Neural cell (in vitro differentiated cells): Measurements from ENCODE around the gene PPP2CA. TPM values are rescaled to one million over a fixed set of nuclear protein-coding genes. Genes with fewer than 3 reads are reported as not detected.
"Not testable (repeated sequence)": the region's sequence is repeated elsewhere in the genome, so short reads cannot be mapped to it uniquely, and the experiment has no call there.

Experiments used
- H2AFZ ChIP-seq: fragments of 200-600, 300-800 bp; sonication (generic), shearing (Covaris generic); 2 replicates; pipeline ENCODE4 v1.6.0; 2014; ENCODE audit warnings: low read depth, mild to moderate bottlenecking, antibody characterized with exemption, low read length, moderate library complexity
- H3F3A ChIP-seq: fragments of 200-600 bp; shearing (Covaris generic); 2 replicates; pipeline ENCODE4 v1.6.1; 2016; ENCODE audit warnings: mild to moderate bottlenecking, moderate library complexity, mixed read lengths, antibody characterized with exemption, low read length; ENCODE audit not compliant: insufficient read depth, poor library complexity, severe bottlenecking
- H3K27ac ChIP-seq: fragments of 200-600, 300-800 bp; sonication (generic), shearing (Covaris generic); 2 replicates; pipeline ENCODE4 v1.5.1; 2014; ENCODE audit warnings: mild to moderate bottlenecking, low read length, moderate library complexity
- H3K27me3 ChIP-seq: fragments of 300-800, 200-600 bp; sonication (generic), shearing (Covaris generic); 2 replicates; pipeline ENCODE4 v1.6.0; 2014; ENCODE audit warnings: mild to moderate bottlenecking, low read depth, low read length, moderate library complexity; ENCODE audit not compliant: insufficient read depth
- H3K36me3 ChIP-seq: fragments of 300-800, 200-600 bp; sonication (generic), shearing (Covaris generic); 2 replicates; pipeline ENCODE4 v1.5.1; 2014; ENCODE audit warnings: mild to moderate bottlenecking, antibody characterized with exemption, low read length, moderate library complexity; ENCODE audit not compliant: insufficient read depth
- H3K4me2 ChIP-seq: fragments of 300-800, 200-600 bp; sonication (generic), shearing (Covaris generic); 2 replicates; pipeline ENCODE4 v1.6.0; 2014; ENCODE audit warnings: mild to moderate bottlenecking, low read length
- H3K4me3 ChIP-seq: fragments of 300-800, 200-600 bp; sonication (generic), shearing (Covaris generic); 2 replicates; pipeline ENCODE4 v1.5.1; 2014; ENCODE audit warnings: mild to moderate bottlenecking, low read length, moderate library complexity
- H3K79me2 ChIP-seq: fragments of 200-600 bp; shearing (Covaris generic); replicated peaks from 2 replicates; pipeline ENCODE4 v1.6.0; 2014; ENCODE audit warnings: mild to moderate bottlenecking, low read length, moderate library complexity; ENCODE audit not compliant: insufficient read depth
- H3K9ac ChIP-seq: fragments of 300-800, 200-600 bp; sonication (generic), shearing (Covaris generic); 2 replicates; pipeline ENCODE4 v1.6.1; 2016; ENCODE audit warnings: mild to moderate bottlenecking, low read length, mixed read lengths
- H3K9me2 ChIP-seq: fragments of 200-600 bp; shearing (Covaris generic); 2 replicates; pipeline ENCODE4 v1.6.1; 2016; ENCODE audit warnings: mild to moderate bottlenecking, low read length, mixed read lengths; ENCODE audit not compliant: insufficient read depth
- H3K9me3 ChIP-seq: fragments of 200-600, 300-800 bp; sonication (generic), shearing (Covaris generic); 2 replicates; pipeline ENCODE4 v1.6.1; 2016; ENCODE audit warnings: mild to moderate bottlenecking, mixed run types, low read length, moderate library complexity, mixed read lengths
- H4K20me1 ChIP-seq: fragments of 200-600 bp; shearing (Covaris generic); 2 replicates; pipeline ENCODE4 v1.6.1; 2016; ENCODE audit warnings: mild to moderate bottlenecking, mixed run types; ENCODE audit not compliant: insufficient read depth
- EP300 ChIP-seq: fragments of 450-650 bp; conservative IDR thresholded peaks from 2 replicates; pipeline ENCODE4 v1.6.1; 2014; ENCODE audit warnings: antibody characterized with exemption, mild to moderate bottlenecking, moderate library complexity; ENCODE audit not compliant: poor library complexity, severe bottlenecking
- EZH2 ChIP-seq: fragments of 200-600, 300-800 bp; shearing (Covaris generic), sonication (generic); IDR thresholded peaks from 2 replicates; pipeline ENCODE4 v1.6.1; 2014; ENCODE audit warnings: antibody characterized with exemption, low read length, borderline replicate concordance, mild to moderate bottlenecking; ENCODE audit not compliant: insufficient read depth, poor library complexity, severe bottlenecking
- MXI1 ChIP-seq: fragments of 450-650 bp; conservative IDR thresholded peaks from 2 replicates; pipeline ENCODE4 v1.6.1; 2014; ENCODE audit warnings: antibody characterized with exemption, mild to moderate bottlenecking; ENCODE audit not compliant: poor library complexity, severe bottlenecking
- POLR2AphosphoS5 ChIP-seq: IDR thresholded peaks from 2 replicates; pipeline ENCODE4 v1.6.1; 2012
- RAD21 ChIP-seq: fragments of 450-650 bp; conservative IDR thresholded peaks from 2 replicates; pipeline ENCODE4 v1.6.1; 2014; ENCODE audit warnings: antibody characterized with exemption, mild to moderate bottlenecking, moderate library complexity
- SMC3 ChIP-seq: fragments of 450-650 bp; conservative IDR thresholded peaks from 2 replicates; pipeline ENCODE4 v1.6.1; 2014; ENCODE audit warnings: antibody characterized with exemption, mild to moderate bottlenecking, moderate library complexity; ENCODE audit not compliant: poor library complexity
- TAF1 ChIP-seq: IDR thresholded peaks from 2 replicates; pipeline ENCODE4 v1.6.1; 2012; ENCODE audit warnings: low read depth
- polyA plus RNA-seq: library from polyadenylated mRNA; depleted of rRNA; stranded (reverse); fragments of >200 nt; gene quantifications from 2 replicates; pipeline ENCODE4 v1.2.3, GENCODE V29; 2014
- TF ChIP-seq, protein P1 (sequence below): fragments of 450-650 bp; IDR thresholded peaks from 2 replicates; pipeline ENCODE4 v1.5.1; 2014; ENCODE audit warnings: antibody characterized with exemption, mild to moderate bottlenecking, moderate library complexity; ENCODE audit not compliant: poor library complexity, severe bottlenecking
- TF ChIP-seq, protein P2 (sequence below): IDR thresholded peaks from 2 replicates; pipeline ENCODE4 v1.6.1; 2012; ENCODE audit warnings: borderline replicate concordance

The PPP2CA gene
- polyA plus RNA-seq, 1 donor from 2014 or later, result 251 TPM

GRCh38 chr5:134215757-134216156, 10.1 kb downstream of the PPP2CA start:
- Histone ChIP-seq H3K4me3 (no peak overlapping the region), H3F3A (no peaks in the 10 kb centered on the region), H3K79me2 (peaks cover 96% of the 10 kb centered on the region), H3K9ac (no peak overlapping the region), H3K36me3 (no peaks in the 10 kb centered on the region), H3K27me3 (no peaks in the 10 kb centered on the region), H3K9me2 (no peaks in the 10 kb centered on the region), H4K20me1 (no peaks in the 10 kb centered on the region), H3K9me3 (no peaks in the 10 kb centered on the region), H3K27ac (no peak overlapping the region), H3K4me2 (no peak overlapping the region), H2AFZ (no peak overlapping the region)
- TF ChIP-seq, protein P1, sequence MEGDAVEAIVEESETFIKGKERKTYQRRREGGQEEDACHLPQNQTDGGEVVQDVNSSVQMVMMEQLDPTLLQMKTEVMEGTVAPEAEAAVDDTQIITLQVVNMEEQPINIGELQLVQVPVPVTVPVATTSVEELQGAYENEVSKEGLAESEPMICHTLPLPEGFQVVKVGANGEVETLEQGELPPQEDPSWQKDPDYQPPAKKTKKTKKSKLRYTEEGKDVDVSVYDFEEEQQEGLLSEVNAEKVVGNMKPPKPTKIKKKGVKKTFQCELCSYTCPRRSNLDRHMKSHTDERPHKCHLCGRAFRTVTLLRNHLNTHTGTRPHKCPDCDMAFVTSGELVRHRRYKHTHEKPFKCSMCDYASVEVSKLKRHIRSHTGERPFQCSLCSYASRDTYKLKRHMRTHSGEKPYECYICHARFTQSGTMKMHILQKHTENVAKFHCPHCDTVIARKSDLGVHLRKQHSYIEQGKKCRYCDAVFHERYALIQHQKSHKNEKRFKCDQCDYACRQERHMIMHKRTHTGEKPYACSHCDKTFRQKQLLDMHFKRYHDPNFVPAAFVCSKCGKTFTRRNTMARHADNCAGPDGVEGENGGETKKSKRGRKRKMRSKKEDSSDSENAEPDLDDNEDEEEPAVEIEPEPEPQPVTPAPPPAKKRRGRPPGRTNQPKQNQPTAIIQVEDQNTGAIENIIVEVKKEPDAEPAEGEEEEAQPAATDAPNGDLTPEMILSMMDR, result no peak

GRCh38 chr5:134211263-134212031, 14.4 kb downstream of the PPP2CA start:
- peaks cover 20% of the 10 kb centered on the region for H4K20me1 ChIP-seq
- not testable (repeated sequence) for H3K4me2 ChIP-seq, H2AFZ ChIP-seq, H3K27me3 ChIP-seq, H3K36me3 ChIP-seq, H3K4me3 ChIP-seq, H3K9ac ChIP-seq, H3K9me3 ChIP-seq, H3F3A ChIP-seq, H3K27ac ChIP-seq, H3K9me2 ChIP-seq
- peaks cover 98% of the 10 kb centered on the region for H3K79me2 ChIP-seq

DNA sequence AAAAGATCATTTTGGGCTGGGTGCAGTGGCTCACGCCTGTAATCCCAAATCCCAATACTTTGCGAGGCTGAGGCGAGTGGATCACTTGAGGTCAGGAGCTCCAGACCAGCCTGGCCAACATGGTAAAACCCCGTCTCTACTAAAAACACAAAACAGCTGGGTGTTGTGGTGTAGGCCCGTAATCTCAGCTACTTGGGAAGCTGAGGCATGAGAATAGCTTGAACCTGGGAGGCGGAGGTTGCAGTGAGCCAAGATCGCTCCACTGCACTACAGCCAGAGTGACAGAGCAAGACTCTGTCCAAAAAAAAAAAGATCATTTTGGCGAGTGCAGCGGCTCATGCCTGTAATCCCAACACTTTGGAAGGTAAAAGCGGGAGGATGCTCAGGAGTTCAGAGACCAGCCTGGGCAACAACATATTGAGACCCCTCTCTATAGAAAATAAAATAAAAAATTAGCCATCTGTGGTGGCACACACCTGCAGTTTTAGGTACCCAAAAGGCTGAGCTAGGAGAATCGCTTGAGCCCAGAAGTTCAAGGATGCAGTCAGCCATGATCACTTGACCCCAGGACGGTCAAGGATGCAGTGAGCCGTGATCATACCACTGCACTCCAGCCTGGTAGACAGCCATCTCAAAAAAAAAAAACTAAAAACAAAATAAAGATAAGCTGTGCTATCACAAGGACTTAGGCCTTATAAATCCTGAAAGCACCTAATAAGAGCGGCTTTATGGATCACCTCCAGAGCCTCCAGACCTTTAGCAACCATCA, 16.2 kb downstream of the PPP2CA start:
- H3K36me3 ChIP-seq, result no peaks in the 10 kb centered on the region
- H3K27ac ChIP-seq, result no peak overlapping the region
- H2AFZ ChIP-seq, result no peak overlapping the region
- TF ChIP-seq POLR2AphosphoS5 (no peak), EP300 (no peak), MXI1 (no peak), SMC3 (no peak), EZH2 (no peak), TAF1 (no peak), RAD21 (no peak)
- TF ChIP-seq, protein P2, sequence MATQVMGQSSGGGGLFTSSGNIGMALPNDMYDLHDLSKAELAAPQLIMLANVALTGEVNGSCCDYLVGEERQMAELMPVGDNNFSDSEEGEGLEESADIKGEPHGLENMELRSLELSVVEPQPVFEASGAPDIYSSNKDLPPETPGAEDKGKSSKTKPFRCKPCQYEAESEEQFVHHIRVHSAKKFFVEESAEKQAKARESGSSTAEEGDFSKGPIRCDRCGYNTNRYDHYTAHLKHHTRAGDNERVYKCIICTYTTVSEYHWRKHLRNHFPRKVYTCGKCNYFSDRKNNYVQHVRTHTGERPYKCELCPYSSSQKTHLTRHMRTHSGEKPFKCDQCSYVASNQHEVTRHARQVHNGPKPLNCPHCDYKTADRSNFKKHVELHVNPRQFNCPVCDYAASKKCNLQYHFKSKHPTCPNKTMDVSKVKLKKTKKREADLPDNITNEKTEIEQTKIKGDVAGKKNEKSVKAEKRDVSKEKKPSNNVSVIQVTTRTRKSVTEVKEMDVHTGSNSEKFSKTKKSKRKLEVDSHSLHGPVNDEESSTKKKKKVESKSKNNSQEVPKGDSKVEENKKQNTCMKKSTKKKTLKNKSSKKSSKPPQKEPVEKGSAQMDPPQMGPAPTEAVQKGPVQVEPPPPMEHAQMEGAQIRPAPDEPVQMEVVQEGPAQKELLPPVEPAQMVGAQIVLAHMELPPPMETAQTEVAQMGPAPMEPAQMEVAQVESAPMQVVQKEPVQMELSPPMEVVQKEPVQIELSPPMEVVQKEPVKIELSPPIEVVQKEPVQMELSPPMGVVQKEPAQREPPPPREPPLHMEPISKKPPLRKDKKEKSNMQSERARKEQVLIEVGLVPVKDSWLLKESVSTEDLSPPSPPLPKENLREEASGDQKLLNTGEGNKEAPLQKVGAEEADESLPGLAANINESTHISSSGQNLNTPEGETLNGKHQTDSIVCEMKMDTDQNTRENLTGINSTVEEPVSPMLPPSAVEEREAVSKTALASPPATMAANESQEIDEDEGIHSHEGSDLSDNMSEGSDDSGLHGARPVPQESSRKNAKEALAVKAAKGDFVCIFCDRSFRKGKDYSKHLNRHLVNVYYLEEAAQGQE, result no peak
- TF ChIP-seq, protein P1, result no peak
- no peak overlapping the region for H3K9ac ChIP-seq
- no peaks in the 10 kb centered on the region for H3K9me3 ChIP-seq
- H3F3A ChIP-seq, result no peaks in the 10 kb centered on the region
- no peak overlapping the region for H3K4me3 ChIP-seq
- no peaks in the 10 kb centered on the region for H3K27me3 ChIP-seq
- H3K9me2 ChIP-seq, result no peaks in the 10 kb centered on the region
- peaks cover 22% of the 10 kb centered on the region for H4K20me1 ChIP-seq
- H3K4me2 ChIP-seq, result no peak overlapping the region
- H3K79me2 ChIP-seq, result peaks cover 88% of the 10 kb centered on the region
